SK-N-SH treated with all-trans-retinoic acid at 6 μM for 48 hours (cell line): Measurements from ENCODE around the gene RASA2.

ENCODE experiments used
- ARNTL ChIP-seq: fragments of 450-650 bp; formaldehyde crosslinking; IDR thresholded peaks from 2 replicates; pipeline ENCODE4 v1.5.0; 2020; ENCODE audit warnings: low read depth, mild to moderate bottlenecking, moderate library complexity, borderline replicate concordance
- BACH2 ChIP-seq: fragments of 250-450 bp; sonication (Bioruptor Pico); IDR thresholded peaks from 2 replicates; pipeline ENCODE4 v1.9.0; 2021; ENCODE audit warnings: mild to moderate bottlenecking, borderline replicate concordance
- CSDC2 ChIP-seq: fragments of 250-450 bp; sonication (Bioruptor Pico); IDR thresholded peaks from 2 replicates; pipeline ENCODE4 v1.5.0; 2020; ENCODE audit warnings: mild to moderate bottlenecking, moderate library complexity
- ESRRG ChIP-seq: fragments of 250-450 bp; sonication (Bioruptor Pico); IDR thresholded peaks from 2 replicates; pipeline ENCODE4 v1.6.1; 2021; ENCODE audit warnings: mild to moderate bottlenecking
- GLIS3 ChIP-seq: fragments of 250-450 bp; sonication (Bioruptor Pico); IDR thresholded peaks from 2 replicates; pipeline ENCODE4 v1.5.0; 2020; ENCODE audit warnings: mild to moderate bottlenecking, moderate library complexity
- OSR1 ChIP-seq: fragments of 250-450 bp; sonication (Bioruptor Pico); IDR thresholded peaks from 2 replicates; pipeline ENCODE4 v1.8.0; 2022; ENCODE audit warnings: moderate library complexity, mild to moderate bottlenecking, inconsistent platforms
- PATZ1 ChIP-seq: fragments of 250-450 bp; sonication (Bioruptor Pico); IDR thresholded peaks from 2 replicates; pipeline ENCODE4 v1.8.0; 2020; ENCODE audit warnings: mild to moderate bottlenecking, moderate library complexity, borderline replicate concordance
- PPARA ChIP-seq: fragments of 250-450 bp; sonication (Bioruptor Pico); IDR thresholded peaks from 2 replicates; pipeline ENCODE4 v1.5.0; 2020; ENCODE audit warnings: mild to moderate bottlenecking, borderline replicate concordance
- RARB ChIP-seq: fragments of 250-450 bp; sonication (Bioruptor Pico); IDR thresholded peaks from 2 replicates; pipeline ENCODE4 v1.8.0; 2021; ENCODE audit warnings: mild to moderate bottlenecking, moderate library complexity
- TSHZ2 ChIP-seq: fragments of 250-450 bp; sonication (Bioruptor Pico); IDR thresholded peaks from 2 replicates; pipeline ENCODE4 v1.5.0; 2020; ENCODE audit warnings: mild to moderate bottlenecking, moderate library complexity
- ZNF565 ChIP-seq: fragments of 450-650 bp; formaldehyde crosslinking; conservative IDR thresholded peaks from 2 replicates; pipeline ENCODE4 v1.5.0; 2020; ENCODE audit warnings: low read depth, mild to moderate bottlenecking, moderate library complexity

- TF ChIP-seq ARNTL (no peak), BACH2 (CRISPR knock-in tag) (no peak), GLIS3 (no peak), ESRRG (CRISPR knock-in tag) (no peak), CSDC2 (CRISPR knock-in tag) (no peak), OSR1 (no peak), ZNF565 (CRISPR knock-in tag) (no peak), TSHZ2 (CRISPR knock-in tag) (no peak), RARB (CRISPR knock-in tag) (no peak), PATZ1 (no peak), PPARA (no peak)
These were observed 59.8 kb downstream of the RASA2 start for GRCh38 chr3:141546586-141546985.
